Measurements from ENCODE around the gene BAX. TPM values are rescaled to one million over a fixed set of nuclear protein-coding genes. Genes with fewer than 3 reads are reported as not detected.

Gene BAX
- total and polyA plus RNA-seq, 9 of the 15 experiments (the other 6 are each of a cell fraction or from before 2014, with no cell fraction given) = 3.2 to 95.4 (median 44.5) TPM

DNA sequence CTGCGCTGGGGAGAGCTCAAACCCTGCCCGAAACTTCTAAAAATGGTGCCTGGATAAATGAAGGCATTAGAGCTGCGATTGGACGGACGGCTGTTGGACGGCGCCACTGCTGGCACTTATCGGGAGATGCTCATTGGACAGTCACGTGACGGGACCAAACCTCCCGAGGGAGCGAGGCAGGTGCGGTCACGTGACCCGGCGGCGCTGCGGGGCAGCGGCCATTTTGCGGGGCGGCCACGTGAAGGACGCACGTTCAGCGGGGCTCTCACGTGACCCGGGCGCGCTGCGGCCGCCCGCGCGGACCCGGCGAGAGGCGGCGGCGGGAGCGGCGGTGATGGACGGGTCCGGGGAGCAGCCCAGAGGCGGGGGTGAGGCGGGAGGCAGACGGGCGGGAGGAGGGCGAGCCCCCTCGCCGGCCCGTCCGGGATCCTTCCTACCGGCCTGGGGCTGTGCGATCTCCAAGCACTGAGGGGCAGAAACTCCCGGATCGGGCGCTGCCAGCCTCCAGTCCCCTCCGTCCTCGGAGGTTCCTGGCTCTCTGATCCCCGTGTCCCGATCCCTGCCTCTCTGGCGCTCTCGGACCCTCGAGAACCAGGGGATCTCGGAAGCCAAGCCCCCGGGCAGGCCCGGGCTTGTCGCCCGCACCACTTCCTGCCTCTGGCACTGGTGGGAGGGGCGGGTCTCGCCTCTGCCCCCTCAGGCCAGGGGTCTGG, at the start of gene BAX (continued):
- TF ChIP-seq FIP1L1 (IDR thresholded peaks at IDR 0.05; ENCODE audit: low read depth, low read length, poor library complexity, severe bottlenecking) (peak; percentile 64), GTF2F1 (IDR thresholded peaks at IDR 0.05; ENCODE audit: low read depth, low read length) (peak; percentile 90; the same call in 1 of the 2 replicates), MED1 (CRISPR knock-in tag; IDR thresholded peaks at IDR 0.05; ENCODE audit: borderline replicate concordance) (no peak), SMAD1 (IDR thresholded peaks at IDR 0.05; ENCODE audit: low read depth, low read length, partially characterized antibody) (peak; percentile 61), ZBTB1 (CRISPR knock-in tag; IDR thresholded peaks at IDR 0.05; ENCODE audit: borderline replicate concordance, low read depth) (peak; percentile 53; the same call in 1 of the 2 replicates), CBFB (CRISPR knock-in tag; IDR thresholded peaks at IDR 0.05) (no peak), FOXP1 (CRISPR knock-in tag; IDR thresholded peaks at IDR 0.05) (no peak), MAFG (tag; conservative IDR thresholded peaks at IDR 0.05) (no peak), KLF16 (IDR thresholded peaks at IDR 0.05) (no peak; the same call in 1 of the 2 replicates), DPF2 (IDR thresholded peaks at IDR 0.05) (0 out of 2 replicates have a peak, but pooled peaks have one; percentile 45), CCNT2 (IDR thresholded peaks at IDR 0.05; ENCODE audit: borderline replicate concordance, extremely low read depth, insufficient read length, low read depth, low read length) (peak; percentile 97), ZBTB8A (IDR thresholded peaks at IDR 0.05; ENCODE audit: partially characterized antibody) (no peak)
- TF ChIP-seq, protein P1, sequence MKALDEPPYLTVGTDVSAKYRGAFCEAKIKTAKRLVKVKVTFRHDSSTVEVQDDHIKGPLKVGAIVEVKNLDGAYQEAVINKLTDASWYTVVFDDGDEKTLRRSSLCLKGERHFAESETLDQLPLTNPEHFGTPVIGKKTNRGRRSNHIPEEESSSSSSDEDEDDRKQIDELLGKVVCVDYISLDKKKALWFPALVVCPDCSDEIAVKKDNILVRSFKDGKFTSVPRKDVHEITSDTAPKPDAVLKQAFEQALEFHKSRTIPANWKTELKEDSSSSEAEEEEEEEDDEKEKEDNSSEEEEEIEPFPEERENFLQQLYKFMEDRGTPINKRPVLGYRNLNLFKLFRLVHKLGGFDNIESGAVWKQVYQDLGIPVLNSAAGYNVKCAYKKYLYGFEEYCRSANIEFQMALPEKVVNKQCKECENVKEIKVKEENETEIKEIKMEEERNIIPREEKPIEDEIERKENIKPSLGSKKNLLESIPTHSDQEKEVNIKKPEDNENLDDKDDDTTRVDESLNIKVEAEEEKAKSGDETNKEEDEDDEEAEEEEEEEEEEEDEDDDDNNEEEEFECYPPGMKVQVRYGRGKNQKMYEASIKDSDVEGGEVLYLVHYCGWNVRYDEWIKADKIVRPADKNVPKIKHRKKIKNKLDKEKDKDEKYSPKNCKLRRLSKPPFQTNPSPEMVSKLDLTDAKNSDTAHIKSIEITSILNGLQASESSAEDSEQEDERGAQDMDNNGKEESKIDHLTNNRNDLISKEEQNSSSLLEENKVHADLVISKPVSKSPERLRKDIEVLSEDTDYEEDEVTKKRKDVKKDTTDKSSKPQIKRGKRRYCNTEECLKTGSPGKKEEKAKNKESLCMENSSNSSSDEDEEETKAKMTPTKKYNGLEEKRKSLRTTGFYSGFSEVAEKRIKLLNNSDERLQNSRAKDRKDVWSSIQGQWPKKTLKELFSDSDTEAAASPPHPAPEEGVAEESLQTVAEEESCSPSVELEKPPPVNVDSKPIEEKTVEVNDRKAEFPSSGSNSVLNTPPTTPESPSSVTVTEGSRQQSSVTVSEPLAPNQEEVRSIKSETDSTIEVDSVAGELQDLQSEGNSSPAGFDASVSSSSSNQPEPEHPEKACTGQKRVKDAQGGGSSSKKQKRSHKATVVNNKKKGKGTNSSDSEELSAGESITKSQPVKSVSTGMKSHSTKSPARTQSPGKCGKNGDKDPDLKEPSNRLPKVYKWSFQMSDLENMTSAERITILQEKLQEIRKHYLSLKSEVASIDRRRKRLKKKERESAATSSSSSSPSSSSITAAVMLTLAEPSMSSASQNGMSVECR (CRISPR knock-in tag; IDR thresholded peaks at IDR 0.05) = peak; percentile 99
- TF ChIP-seq, protein P2, sequence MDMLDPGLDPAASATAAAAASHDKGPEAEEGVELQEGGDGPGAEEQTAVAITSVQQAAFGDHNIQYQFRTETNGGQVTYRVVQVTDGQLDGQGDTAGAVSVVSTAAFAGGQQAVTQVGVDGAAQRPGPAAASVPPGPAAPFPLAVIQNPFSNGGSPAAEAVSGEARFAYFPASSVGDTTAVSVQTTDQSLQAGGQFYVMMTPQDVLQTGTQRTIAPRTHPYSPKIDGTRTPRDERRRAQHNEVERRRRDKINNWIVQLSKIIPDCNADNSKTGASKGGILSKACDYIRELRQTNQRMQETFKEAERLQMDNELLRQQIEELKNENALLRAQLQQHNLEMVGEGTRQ (CRISPR knock-in tag; IDR thresholded peaks at IDR 0.05) = peak; percentile 98
- TF ChIP-seq, protein P3, sequence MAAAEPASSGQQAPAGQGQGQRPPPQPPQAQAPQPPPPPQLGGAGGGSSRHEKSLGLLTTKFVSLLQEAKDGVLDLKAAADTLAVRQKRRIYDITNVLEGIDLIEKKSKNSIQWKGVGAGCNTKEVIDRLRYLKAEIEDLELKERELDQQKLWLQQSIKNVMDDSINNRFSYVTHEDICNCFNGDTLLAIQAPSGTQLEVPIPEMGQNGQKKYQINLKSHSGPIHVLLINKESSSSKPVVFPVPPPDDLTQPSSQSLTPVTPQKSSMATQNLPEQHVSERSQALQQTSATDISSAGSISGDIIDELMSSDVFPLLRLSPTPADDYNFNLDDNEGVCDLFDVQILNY (CRISPR knock-in tag; IDR thresholded peaks at IDR 0.05) = no peak
- TF ChIP-seq, protein P4, sequence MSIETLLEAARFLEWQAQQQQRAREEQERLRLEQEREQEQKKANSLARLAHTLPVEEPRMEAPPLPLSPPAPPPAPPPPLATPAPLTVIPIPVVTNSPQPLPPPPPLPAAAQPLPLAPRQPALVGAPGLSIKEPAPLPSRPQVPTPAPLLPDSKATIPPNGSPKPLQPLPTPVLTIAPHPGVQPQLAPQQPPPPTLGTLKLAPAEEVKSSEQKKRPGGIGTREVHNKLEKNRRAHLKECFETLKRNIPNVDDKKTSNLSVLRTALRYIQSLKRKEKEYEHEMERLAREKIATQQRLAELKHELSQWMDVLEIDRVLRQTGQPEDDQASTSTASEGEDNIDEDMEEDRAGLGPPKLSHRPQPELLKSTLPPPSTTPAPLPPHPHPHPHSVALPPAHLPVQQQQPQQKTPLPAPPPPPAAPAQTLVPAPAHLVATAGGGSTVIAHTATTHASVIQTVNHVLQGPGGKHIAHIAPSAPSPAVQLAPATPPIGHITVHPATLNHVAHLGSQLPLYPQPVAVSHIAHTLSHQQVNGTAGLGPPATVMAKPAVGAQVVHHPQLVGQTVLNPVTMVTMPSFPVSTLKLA (conservative IDR thresholded peaks at IDR 0.05) = peak; percentile 94 to 97
